PFSK-1 (cell line): ENCODE data around the gene PNKP. TPM values are rescaled to one million over a fixed set of nuclear protein-coding genes. Genes with fewer than 3 reads are reported as not detected.

Experiments
- FOXP2 ChIP-seq: optimal IDR thresholded peaks from 2 replicates; pipeline ENCODE3; 2011; ENCODE audit warnings: borderline replicate concordance, control low read depth, inconsistent platforms; ENCODE audit not compliant: insufficient read depth; ENCODE audit errors: extremely low read length, extremely low read depth
- POLR2AphosphoS5 ChIP-seq: IDR thresholded peaks from 2 replicates; pipeline ENCODE4 v1.6.1; 2012; ENCODE audit warnings: low read depth, mild to moderate bottlenecking, control low read depth, low read length, moderate library complexity
- REST ChIP-seq, 2 experiments: IDR thresholded peaks; 2 replicates each; pipeline versions ENCODE4 v1.6.1 to v1.8.0; 2011 to 2012; ENCODE audit warnings: low read depth in 2 of 2, low read length in 2 of 2, control low read depth in 1 of 2, inconsistent platforms in 1 of 2, mild to moderate bottlenecking in 1 of 2, moderate library complexity in 1 of 2; ENCODE audit not compliant: insufficient read depth in 1 of 2
- SIN3A ChIP-seq: IDR thresholded peaks from 2 replicates; pipeline ENCODE4 v1.6.1; 2012; ENCODE audit warnings: mild to moderate bottlenecking, low read length, moderate library complexity, borderline replicate concordance; ENCODE audit not compliant: insufficient read depth
- TAF1 ChIP-seq: IDR thresholded peaks from 2 replicates; pipeline ENCODE4 v1.6.1; 2012; ENCODE audit warnings: low read length, control low read depth, borderline replicate concordance; ENCODE audit not compliant: insufficient read depth
- polyA plus RNA-seq: library from polyadenylated mRNA; unstranded; fragments of >200 nt; gene quantifications from one replicate; pipeline ENCODE4 v1.2.1, GENCODE V29; 2012; ENCODE audit warnings: low read depth, missing spikeins; ENCODE audit not compliant: insufficient read length

Gene PNKP
- polyA plus RNA-seq, result 76.5 TPM

- TF ChIP-seq TAF1 (peak; percentile 61; the same call in 1 of the 2 replicates), SIN3A (peak; percentile 46; the same call in 1 of the 2 replicates), POLR2AphosphoS5 (peak; percentile 79), REST (IDR thresholded peaks at IDR 0.05; ENCODE audit: insufficient read depth in 1 of 2, low read depth in 2 of 2, low read length in 2 of 2) (peak in 1 of 2 experiments; percentile 10; a peak in 1 of 4 replicates), FOXP2 (peak; percentile 55)
These were observed at the start of gene PNKP for GRCh38 chr19:49866933-49867782. PNKP (minus strand) TSS chr19:49867576; CDS start chr19:49867204, 372 bp downstream.

- TF ChIP-seq POLR2AphosphoS5 (no peak), SIN3A (no peak), TAF1 (no peak), REST (IDR thresholded peaks at IDR 0.05; ENCODE audit: insufficient read depth in 1 of 2, low read depth in 2 of 2, low read length in 2 of 2) (no peak), FOXP2 (no peak)
These were observed 47.9 kb upstream of the PNKP start for GRCh38 chr19:49915271-49915670.

- TF ChIP-seq SIN3A (no peak), TAF1 (no peak), FOXP2 (no peak), REST (IDR thresholded peaks at IDR 0.05; ENCODE audit: insufficient read depth in 1 of 2, low read depth in 2 of 2, low read length in 2 of 2) (no peak)
These were observed 46.3 kb upstream of the PNKP start for GRCh38 chr19:49913720-49914119.

DNA sequence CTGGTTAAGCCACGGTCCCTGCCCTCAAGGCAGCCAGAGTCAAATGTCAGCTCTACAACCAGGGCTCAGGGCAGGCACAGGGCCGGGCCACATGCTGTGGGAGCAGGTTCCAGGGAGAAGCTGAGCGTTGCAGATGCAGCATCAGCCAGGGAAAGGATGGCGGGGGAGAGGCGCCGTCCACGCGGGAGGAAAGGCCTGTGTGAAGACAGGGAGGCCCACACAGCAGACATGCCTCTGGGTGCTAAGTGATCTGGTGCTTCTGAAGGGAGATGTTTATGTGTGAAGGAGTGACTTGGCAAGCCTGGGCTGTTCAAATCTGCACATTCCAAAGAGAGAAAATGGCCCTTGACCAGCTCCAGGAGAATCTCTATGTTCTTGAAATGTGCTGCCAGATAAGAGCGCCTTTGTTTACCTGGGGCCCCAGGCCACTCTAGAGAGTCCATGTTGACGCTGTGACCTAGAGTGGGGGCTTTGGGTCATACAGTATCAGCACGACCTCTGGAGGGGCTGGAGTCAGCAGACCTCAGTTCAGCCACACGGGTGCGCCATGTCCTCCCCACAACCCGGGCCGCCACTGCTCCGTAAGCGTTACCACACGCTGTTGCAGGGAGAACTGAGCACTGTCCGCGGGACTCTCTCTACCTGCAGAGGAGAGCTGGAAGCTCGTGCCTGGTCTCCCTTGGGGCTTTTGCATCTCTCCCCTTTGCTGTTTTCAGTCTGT, 45.7 kb upstream of the PNKP start:
- TF ChIP-seq FOXP2, result no peak
- TF ChIP-seq SIN3A, result no peak
- TF ChIP-seq POLR2AphosphoS5, result no peak
- TF ChIP-seq TAF1, result no peak
- no peak for TF ChIP-seq REST (IDR thresholded peaks at IDR 0.05; ENCODE audit: insufficient read depth in 1 of 2, low read depth in 2 of 2, low read length in 2 of 2)
